T-helper 1 cell treated with Interleukin-12 subunit alpha and Interleukin-12 subunit beta and Interleukin-4 antibody, amounts not matched to agents 30 ng/mL and 1 ng/mL, for 36 hours (primary cell): ENCODE measurements around the gene OPCML. TPM values are rescaled to one million over a fixed set of nuclear protein-coding genes. Genes with fewer than 3 reads are reported as not detected.

Experiments used
- intact Hi-C: fragments of 100-400 bp; cut with micrococcal nuclease; formaldehyde crosslinking; loops from one replicate; pipeline ENCODE4 v1.15.1; 2024
- total RNA-seq: library from RNA; stranded (reverse); gene quantifications from 2 replicates; pipeline ENCODE4 v1.2.3, GENCODE V29; 2022

OPCML gene
- total RNA-seq, 1 donor from 2014 or later: 0.02 TPM

- intact Hi-C loops: no loop called here
These were observed 118.6 kb downstream of the OPCML start for GRCh38 chr11:133413703-133414102.

GRCh38 chr11:133409799-133410198 is 122.5 kb downstream of the OPCML start:
- intact Hi-C loops: no loop called here

GRCh38 chr11:133408936-133409335 is 123.4 kb downstream of the OPCML start:
- intact Hi-C loops: no loop called here

- intact Hi-C loops: no loop called here
These were observed 123.9 kb downstream of the OPCML start for GRCh38 chr11:133408402-133408801.

GRCh38 chr11:133406489-133406888 is 125.8 kb downstream of the OPCML start:
- intact Hi-C loops: no loop called here

GRCh38 chr11:133403900-133404299 is 128.4 kb downstream of the OPCML start:
- intact Hi-C loops: loop anchor here (1.0 kb wide), 1 partner anchor 270 kb away; no protein-coding TSS in a partner anchor

- intact Hi-C loops: no loop called here
These were observed 129.8 kb downstream of the OPCML start for GRCh38 chr11:133402551-133402950.

- intact Hi-C loops: no loop called here
These were observed 132.3 kb downstream of the OPCML start for GRCh38 chr11:133399855-133400625.

- intact Hi-C loops: no loop called here
These were observed 133.0 kb downstream of the OPCML start for GRCh38 chr11:133399294-133399693.

GRCh38 chr11:133390803-133391202 is 141.5 kb downstream of the OPCML start:
- intact Hi-C loops: no loop called here

- intact Hi-C loops: no loop called here
These were observed 143.2 kb downstream of the OPCML start for GRCh38 chr11:133388975-133389568.

- intact Hi-C loops: no loop called here
These were observed 144.0 kb downstream of the OPCML start for GRCh38 chr11:133388260-133388659.

GRCh38 chr11:133386852-133387251 is 145.4 kb downstream of the OPCML start:
- intact Hi-C loops: no loop called here

- intact Hi-C loops: no loop called here
These were observed 146.0 kb downstream of the OPCML start for GRCh38 chr11:133386262-133386661.

GRCh38 chr11:133385781-133386180 is 146.5 kb downstream of the OPCML start:
- intact Hi-C loops: no loop called here

- intact Hi-C loops: no loop called here
These were observed 147.6 kb downstream of the OPCML start for GRCh38 chr11:133384731-133385130.

- intact Hi-C loops: no loop called here
These were observed 148.6 kb downstream of the OPCML start for GRCh38 chr11:133383689-133384088.

GRCh38 chr11:133383201-133383600 is 149.1 kb downstream of the OPCML start:
- intact Hi-C loops: no loop called here

- intact Hi-C loops: no loop called here
These were observed 150.0 kb downstream of the OPCML start for GRCh38 chr11:133382131-133382812.

- intact Hi-C loops: no loop called here
These were observed 150.6 kb downstream of the OPCML start for GRCh38 chr11:133381761-133382130.

GRCh38 chr11:133366147-133366546 is 166.2 kb downstream of the OPCML start:
- intact Hi-C loops: no loop called here

- intact Hi-C loops: no loop called here
These were observed 169.4 kb downstream of the OPCML start for GRCh38 chr11:133362916-133363315.
